ENCODE measurements around the gene ZMIZ1.

Gene ZMIZ1

GRCh38 chr10:79137826-79138225 is 69.1 kb downstream of the ZMIZ1 start:
- DNase-seq (ENCODE audit: low read depth in 2 of 2), result peak in 1 of 2 donors; percentile 47
- H3K4me3 ChIP-seq (replicated peaks in 1 of 2; ENCODE audit: low read depth in 2 of 2, low read length in 2 of 2), result no peak overlapping the region
- TF ChIP-seq, protein P1, sequence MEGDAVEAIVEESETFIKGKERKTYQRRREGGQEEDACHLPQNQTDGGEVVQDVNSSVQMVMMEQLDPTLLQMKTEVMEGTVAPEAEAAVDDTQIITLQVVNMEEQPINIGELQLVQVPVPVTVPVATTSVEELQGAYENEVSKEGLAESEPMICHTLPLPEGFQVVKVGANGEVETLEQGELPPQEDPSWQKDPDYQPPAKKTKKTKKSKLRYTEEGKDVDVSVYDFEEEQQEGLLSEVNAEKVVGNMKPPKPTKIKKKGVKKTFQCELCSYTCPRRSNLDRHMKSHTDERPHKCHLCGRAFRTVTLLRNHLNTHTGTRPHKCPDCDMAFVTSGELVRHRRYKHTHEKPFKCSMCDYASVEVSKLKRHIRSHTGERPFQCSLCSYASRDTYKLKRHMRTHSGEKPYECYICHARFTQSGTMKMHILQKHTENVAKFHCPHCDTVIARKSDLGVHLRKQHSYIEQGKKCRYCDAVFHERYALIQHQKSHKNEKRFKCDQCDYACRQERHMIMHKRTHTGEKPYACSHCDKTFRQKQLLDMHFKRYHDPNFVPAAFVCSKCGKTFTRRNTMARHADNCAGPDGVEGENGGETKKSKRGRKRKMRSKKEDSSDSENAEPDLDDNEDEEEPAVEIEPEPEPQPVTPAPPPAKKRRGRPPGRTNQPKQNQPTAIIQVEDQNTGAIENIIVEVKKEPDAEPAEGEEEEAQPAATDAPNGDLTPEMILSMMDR (IDR thresholded peaks at IDR 0.05; ENCODE audit: low read depth, low read length), result no peak

- no peak overlapping the region for H3K4me3 ChIP-seq (replicated peaks in 1 of 2; ENCODE audit: low read depth in 2 of 2, low read length in 2 of 2)
- TF ChIP-seq, protein P1 (IDR thresholded peaks at IDR 0.05; ENCODE audit: low read depth, low read length), result no peak
- no peak for DNase-seq (ENCODE audit: low read depth in 2 of 2)
Measured at GRCh38 chr10:79138449-79139123, 69.8 kb downstream of the ZMIZ1 start.

- no peak overlapping the region for H3K4me3 ChIP-seq (replicated peaks in 1 of 2; ENCODE audit: low read depth in 2 of 2, low read length in 2 of 2)
- DNase-seq (ENCODE audit: low read depth in 2 of 2), result peak; percentile 84 to 91
Measured at GRCh38 chr10:79139124-79139835, 70.5 kb downstream of the ZMIZ1 start.

DNA sequence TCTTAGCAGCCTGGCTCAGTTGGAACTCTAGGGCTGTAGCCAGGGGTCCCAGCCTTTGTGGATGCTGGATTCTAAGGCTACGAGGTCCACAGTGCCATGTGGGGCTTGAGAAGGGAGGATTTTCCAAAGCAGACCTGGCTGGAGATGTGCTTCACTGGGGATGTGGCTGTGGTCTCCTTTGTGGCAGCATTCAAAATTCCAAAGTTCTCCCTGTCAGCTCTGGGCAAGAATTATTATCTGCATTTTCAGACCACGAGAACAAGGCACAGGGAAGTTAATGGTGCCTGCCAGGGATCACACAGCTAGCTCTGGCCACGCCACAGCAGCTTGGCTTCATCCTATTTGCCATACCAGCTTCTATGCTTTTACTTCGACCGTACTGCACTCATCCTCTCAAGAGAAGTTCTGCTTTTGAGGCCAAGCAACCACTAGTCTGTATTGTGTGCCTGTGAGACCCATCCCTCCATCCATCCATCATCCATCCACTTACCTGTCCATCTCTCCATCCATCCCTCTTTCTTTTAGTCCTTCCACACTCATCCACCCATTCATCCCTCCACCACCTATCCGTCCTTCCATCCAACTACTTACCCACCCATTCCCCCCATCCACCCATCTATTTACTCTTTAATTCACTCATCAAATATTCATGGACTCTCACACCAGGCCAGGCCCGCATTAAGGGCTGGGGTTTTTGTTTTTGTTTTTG is 71.5 kb downstream of the ZMIZ1 start:
- TF ChIP-seq, protein P1 (IDR thresholded peaks at IDR 0.05; ENCODE audit: low read depth, low read length), result no peak
- DNase-seq (ENCODE audit: low read depth in 2 of 2), result no peak
- no peak overlapping the region for H3K4me3 ChIP-seq (replicated peaks in 1 of 2; ENCODE audit: low read depth in 2 of 2, low read length in 2 of 2)

More at GRCh38 chr10:79139124-79139835, 70.5 kb downstream of the ZMIZ1 start:
- TF ChIP-seq, protein P1 (IDR thresholded peaks at IDR 0.05; ENCODE audit: low read depth, low read length), result no peak

GRCh38 chr10:79140855-79141254 is 72.1 kb downstream of the ZMIZ1 start:
- TF ChIP-seq, protein P1 (IDR thresholded peaks at IDR 0.05; ENCODE audit: low read depth, low read length), result no peak
- no peak for DNase-seq (ENCODE audit: low read depth in 2 of 2)
- no peak overlapping the region for H3K4me3 ChIP-seq (replicated peaks in 1 of 2; ENCODE audit: low read depth in 2 of 2, low read length in 2 of 2)

DNA sequence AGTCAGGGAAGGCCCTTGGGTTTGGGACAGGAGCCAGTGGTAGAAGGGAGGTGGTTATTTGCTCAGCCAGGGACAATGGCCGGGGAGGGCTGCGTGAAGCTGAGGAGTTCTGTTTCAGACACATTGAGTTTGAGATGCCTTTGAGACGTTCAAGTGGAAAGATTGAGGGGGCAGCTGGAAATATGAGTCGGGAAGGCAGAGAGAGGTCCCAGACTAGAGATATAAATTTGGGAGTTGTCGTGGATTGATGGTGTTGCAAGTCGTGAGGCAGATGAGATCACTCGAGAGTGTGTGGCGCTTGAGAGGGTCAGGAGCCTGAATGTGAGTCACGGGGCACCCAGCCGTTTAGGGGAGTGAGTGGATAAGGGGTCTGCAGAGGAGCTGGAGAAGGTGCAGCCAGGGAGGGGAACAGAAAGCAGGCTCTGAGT is 73.3 kb downstream of the ZMIZ1 start:
- H3K4me3 ChIP-seq (replicated peaks in 1 of 2; ENCODE audit: low read depth in 2 of 2, low read length in 2 of 2), result no peak overlapping the region
- peak; percentile 46 to 54 for DNase-seq (ENCODE audit: low read depth in 2 of 2)
- TF ChIP-seq, protein P1 (IDR thresholded peaks at IDR 0.05; ENCODE audit: low read depth, low read length), result no peak

Measured in cardiac fibroblast (primary cell).